ENCODE measurements around the gene PPFIA3. TPM values are rescaled to one million over a fixed set of nuclear protein-coding genes. Genes with fewer than 3 reads are reported as not detected.
"Not testable (repeated sequence)": the region's sequence is repeated elsewhere in the genome, so short reads cannot be mapped to it uniquely, and the experiment has no call there.

The PPFIA3 gene
- 3.9 TPM for polyA plus RNA-seq (ENCODE audit: insufficient read length)
- long read RNA-seq, donor 1, partial matches to known transcripts = 0 of 3 reads
- long read RNA-seq, donor 1, other reads (novel, unspliced or antisense) = 0 of 3 reads
- long read RNA-seq, donor 2 = 0 reads
- long read RNA-seq, donor 3, partial matches to known transcripts = 0 of 1 reads
- long read RNA-seq, donor 3, other reads (novel, unspliced or antisense) = 0 of 1 reads
- long read RNA-seq, donor 4 = 0 reads
- long read RNA-seq, donor 5, partial matches to known transcripts = 0 of 1 reads
- long read RNA-seq, donor 5, other reads (novel, unspliced or antisense) = 0 of 1 reads
- long read RNA-seq, donor 6, partial matches to known transcripts = 0 of 1 reads
- long read RNA-seq, donor 6, other reads (novel, unspliced or antisense) = 0 of 1 reads
- long read RNA-seq, donor 7, partial matches to known transcripts = 0 of 26 reads
- long read RNA-seq, donor 7, other reads (novel, unspliced or antisense) = 24 of 26 reads
- long read RNA-seq, donor 8, partial matches to known transcripts = 10 of 11 reads
- long read RNA-seq, donor 8, other reads (novel, unspliced or antisense) = 0 of 11 reads

DNA sequence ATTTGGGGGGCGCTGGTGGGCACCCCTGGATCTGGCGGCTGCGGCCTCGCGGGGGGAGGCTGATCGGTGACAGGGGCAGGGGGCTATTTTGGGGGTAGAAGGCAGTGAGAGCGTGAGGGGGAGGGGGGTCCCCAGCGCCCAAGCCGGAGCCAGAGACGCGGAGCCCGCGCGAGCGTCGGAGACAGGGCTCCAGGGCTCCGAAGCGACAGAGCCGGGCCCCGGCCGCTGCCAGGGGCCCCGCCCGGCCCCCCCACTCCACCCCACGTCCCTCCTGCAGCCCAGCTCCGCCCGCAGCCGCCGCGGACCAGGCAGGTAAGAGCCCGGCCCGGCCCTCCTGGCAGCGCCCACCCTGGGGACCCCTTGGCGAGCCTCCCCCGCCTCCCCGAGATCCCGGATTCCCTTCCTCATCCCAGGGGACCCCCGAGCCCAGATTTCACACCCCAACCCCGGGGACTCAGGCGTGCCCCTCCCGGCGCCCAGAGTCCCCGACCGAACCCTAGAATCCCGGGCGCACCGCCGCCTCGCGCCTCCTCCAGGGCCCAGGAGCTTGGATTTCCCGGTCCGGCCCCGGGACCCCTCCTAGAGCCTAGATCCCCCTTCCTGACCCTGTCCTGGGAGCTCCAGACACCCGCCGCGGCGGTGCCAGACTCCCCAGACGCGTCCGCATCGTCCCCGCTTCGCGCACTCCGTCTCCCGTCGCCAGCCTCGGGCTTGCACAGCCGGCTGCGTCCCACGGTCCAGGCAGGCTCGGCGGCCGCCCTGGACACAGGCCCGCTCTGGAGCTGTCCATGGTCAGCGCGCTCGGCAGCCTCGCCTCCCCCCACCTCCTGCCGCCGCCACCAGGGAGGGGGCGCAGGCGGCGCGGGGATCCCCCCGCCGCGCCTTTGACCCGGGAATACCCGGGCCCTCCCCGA is at the start of gene PPFIA3:
Gene PPFIA3 (plus strand): TSS at position 134 of the 914 bp plus-strand sequence. CDS start 8,330 bp downstream, outside the sequence.
- peak; percentile 65 for DNase-seq

DNA sequence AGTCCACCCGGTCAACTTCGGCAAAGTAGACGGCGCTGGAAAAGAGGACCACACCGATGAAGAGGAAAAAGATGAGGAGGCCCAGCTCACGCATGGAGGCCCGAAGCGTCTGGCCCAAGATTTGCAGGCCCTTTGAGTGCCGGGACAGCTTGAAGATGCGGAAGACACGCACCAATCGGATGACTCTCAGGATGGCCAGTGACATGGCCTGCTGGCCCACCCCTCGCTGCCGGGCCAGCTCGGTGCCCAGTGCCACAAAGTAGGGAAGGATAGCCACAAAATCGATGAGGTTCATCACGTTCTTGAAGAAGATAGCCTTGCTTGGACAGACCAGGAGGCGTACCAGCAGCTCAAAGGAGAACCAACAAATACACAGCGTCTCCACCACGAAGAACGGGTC is 48.9 kb upstream of the PPFIA3 start:
- DNase-seq = no peak

DNA sequence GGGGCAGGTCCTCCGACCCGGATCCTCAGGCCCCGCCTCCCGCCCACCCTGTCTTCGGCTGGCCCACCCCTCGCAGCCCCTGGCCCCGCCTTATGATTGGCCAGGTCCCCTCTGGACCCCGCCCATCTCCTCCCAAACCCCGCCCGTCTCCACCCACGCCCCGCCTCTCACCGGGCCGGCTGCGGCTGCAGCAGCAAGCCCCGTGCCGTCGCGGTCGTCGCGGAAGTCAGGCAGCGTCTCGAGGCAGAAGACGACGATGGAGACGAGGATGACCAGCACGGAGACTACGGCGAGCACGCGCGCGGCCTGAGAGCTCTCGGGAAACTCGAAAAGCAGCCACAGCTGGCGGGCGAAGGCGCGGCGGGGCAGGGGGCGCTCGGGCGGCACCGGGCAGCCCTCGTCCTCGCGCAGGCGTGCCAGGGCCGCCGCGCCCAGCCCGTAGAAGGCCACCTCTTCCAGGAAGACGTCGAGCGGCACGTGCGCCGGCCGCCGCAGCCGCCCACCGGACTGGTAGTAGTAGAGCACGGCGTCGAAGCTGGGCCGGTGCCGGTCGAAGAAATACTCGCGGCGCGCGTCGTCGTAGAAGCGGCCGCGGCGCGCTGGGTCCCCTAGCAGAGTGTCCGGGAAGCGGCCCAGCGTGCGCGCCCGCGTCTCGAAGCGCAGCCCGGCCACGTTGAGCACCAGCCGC is 47.3 kb upstream of the PPFIA3 start:
- no peak for DNase-seq

DNA sequence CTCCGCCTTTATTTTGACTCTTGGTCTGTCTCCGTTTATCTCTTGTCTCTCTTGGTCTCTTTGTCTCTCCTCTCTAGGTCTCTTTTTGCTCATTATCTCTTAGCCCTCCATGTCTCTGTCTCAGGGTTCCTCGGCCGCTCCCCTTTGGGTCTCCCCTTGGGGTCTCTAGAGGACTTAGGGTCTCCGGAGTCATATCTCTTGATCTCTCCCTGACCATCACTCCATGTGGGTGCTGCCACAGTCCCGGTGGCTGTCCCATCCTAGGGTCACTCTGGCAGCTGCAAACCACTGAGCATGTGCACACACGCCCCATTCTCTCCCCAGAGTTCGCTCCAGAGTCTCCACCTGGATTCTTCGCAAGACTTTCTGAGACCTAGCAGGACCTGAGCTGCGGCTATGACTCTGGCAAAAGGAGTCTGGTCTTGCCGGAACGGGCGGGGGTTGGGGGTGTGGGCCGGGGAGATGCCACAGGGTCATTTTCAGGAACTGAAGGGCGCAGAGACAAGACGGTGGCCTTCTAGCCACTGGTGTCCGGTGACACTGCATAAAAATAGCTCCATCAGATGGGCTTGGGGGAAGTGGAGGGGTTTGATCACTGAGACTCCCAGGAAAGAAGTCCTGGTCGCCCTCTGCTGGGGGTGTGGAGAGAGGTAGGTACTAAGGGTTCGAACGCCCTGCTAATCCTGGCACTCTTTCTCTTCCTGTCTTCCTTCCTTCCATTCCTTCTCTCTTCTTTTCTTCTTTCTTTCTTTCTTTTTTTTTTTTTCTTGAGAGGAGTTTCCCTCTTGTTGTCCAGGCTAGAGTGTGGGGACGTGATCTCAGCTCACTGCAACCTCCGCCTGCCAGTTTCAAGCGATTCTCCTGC is 45.6 kb upstream of the PPFIA3 start:
- no peak for DNase-seq

DNA sequence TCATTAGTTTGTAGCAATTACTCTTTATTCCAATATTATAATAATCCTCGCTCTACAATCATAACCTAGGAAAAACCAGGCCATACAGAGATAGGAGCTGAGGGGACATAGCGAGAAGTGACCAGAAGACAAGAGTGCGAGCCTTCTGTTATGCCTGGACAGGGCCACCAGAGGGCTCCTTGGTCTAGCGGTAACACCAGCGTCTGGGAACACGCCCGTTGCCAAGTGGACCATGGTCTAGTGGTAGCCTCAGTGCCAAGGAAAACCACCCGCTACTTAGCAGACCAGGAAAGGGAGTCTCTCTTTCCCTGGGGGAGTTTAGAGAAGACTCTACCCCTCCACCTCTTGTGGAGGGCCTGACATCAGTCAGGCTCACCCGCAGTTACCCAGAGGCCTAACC is 44.5 kb upstream of the PPFIA3 start:
- not testable (repeated sequence) for DNase-seq

DNA sequence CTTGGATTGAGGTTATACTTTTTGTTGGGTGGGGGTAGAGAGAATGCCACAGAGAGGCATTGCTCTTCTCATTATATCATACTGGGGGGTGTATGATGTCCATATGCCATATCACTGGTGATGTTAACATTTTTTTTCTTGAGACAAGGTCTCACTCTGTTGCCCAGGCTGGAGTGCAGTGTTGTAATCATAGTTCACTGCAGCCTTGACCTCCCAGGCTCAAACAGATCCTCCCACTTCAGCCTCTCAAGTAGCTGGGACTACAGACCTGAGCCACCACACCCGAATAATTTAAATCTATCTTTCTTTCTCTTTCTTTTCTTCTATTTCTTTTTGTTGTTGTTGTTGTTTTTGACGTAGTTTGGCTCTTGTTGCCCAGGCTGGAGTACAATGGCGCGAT is 39.0 kb upstream of the PPFIA3 start:
- DNase-seq = no peak

DNA sequence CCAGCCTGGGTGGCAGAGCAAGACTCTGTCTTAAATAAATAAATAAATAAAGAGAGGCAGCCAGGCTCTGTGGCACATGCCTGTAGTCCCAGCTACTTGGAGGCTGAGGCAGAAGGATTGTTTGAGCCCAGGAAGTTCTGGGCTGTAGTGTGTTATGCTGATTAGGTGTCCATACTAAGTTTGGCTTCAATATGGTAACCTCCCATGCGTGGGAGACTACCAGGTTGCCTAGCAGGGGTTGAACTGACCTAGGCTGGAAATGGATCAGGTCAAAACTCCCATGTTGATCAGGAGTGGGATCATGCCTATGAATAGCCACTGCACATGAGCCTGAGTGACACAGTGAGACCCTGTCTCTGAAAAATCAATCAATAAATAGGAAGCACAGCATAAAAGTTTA is 38.1 kb upstream of the PPFIA3 start:
- no peak for DNase-seq

DNA sequence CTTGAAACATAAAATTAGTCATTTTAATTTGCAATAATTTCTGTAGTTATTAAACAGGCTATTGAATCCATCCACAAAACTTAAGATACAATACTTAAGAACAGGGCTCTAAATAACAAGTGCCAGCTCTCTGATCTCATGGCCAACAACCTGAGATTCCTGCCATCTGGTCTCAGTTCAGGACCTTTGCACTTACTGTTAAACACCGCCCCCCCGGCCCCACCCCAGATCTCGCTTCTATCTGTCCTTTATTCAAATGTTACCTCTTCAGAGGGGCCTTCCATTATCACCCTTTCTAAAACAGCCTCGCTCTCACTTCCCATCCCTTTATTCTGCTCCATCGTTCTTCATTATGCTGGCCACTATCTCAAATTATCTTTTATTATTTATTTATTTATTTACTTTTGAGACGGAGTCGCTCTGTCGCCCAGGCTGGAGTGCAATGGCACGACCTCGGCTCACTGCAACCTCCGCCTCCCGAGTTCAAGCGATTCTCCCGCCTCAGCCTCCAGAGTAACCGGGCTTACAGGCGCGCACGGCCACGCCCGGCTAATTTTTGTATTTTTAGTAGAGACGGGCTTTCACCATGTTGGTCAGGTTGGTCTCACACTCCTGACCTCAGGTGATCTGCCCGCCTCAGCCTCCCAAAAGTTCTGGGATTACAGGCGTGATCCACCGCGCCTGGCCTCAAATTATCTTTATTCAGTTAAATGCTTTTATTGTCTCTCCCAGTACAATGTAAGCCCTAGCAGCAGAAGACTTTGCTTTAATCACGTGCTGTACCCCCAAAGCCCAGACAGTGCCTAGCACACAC is 34.9 kb upstream of the PPFIA3 start:
- no peak for DNase-seq

DNA sequence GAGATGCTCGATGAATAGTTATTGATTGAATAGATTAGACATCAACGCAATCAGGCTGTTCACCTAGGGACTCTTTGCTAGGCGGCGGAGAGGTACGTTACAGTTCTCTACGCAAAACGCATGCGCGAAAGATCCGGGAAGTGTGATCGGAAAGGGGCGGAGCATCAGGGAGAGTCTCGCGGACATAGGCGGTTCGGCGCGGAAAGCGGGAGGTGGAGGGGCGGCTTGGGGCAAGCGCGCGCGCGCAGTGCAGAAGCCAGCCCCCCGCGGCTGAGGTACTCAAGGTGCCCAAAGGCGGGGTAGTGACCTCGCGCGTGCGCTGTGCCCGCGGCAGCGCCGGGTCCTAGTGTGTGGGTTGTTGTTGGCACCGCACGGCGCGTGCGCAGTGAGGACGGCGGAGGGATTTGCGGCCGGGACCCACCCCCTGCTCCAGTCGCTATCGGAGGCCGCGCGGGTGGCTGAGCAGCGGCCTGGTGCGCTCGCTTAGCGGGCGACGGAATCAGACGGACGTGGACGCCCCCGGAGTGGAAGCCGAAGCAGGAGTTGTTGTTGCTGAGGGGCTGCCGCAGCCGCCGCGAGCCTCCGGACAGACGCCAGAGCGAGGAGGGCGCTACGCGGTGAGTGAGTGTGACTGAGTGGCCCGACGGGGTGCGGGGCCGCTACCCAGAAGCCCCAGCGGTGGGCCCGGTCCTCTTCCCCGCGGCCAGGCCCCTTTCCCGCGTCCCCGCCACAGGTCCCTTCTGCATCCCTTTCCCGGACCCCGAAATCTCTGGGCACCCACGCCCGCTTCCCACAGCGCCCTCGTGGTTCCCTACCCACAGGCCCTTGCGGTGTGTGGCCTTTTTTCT is 34.1 kb upstream of the PPFIA3 start, which contains the start of gene SNRNP70:
Gene SNRNP70 (plus strand): TSS at position 432 of the 848 bp plus-strand sequence. CDS start 964 bp downstream, outside the sequence.
- peak; percentile 99 for DNase-seq

DNA sequence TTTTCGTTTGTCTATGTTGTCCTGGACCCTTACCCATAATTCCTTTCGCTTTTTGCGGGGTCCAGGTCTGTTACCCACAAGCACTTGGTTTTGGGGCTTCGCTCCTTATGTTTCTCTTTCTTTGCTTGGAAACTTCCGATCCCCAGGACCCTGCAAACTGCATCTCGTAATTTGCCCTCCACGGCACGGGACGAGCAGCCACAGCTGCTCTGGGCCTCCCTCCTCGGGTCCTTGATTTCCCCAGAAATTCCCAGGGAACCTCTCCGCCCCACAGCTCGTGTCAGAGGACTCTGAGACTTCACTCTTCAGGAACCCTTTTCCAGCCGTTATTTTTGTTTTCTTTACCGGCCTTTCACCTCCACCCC is 33.5 kb upstream of the PPFIA3 start:
- no peak for DNase-seq

DNA sequence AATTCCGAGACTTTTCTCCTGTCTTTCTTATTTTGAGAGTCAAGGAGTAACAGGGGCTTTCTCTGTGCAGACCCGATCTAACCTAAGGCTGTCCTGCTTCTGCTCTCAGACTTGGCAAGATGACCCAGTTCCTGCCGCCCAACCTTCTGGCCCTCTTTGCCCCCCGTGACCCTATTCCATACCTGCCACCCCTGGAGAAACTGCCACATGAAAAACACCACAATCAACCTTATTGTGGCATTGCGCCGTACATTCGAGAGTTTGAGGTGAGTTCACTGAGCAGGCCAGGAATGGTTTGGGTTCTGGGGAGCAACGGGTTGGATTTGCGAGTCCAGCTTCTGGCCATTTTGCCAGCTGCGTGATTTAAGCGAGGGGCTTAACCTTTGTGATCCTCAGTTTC is 33.0 kb upstream of the PPFIA3 start:
- no peak for DNase-seq

DNA sequence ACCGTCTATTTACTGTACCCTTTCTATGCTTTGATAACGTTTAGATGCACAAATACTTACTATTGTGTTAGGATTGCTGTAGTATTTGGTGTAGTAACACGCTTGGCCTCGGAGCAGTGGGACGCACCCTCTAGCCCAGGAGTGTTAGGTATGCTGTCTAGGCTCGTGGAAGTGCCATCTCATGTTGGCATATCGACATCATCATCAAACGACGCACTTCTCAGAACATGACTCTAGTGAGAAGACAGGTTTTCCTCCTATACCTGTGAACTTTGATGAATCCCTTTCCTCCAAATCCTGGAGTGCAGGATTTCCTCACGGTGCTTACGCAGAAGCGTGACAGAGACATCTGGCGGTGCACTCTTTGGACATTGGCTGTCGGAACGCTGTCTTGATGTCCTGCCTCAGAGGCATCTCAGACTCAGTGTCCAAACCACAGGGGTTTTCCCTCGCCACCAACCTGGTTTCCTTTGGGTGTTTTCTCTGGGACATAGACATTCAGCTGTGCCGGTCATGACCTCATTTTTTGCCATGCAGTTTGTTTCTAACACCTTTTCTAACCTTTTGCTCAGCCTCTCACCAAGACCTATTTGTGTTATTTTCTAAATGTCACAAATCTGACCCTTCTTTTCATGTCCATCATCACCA is 27.8 kb upstream of the PPFIA3 start:
- DNase-seq = no peak

DNA sequence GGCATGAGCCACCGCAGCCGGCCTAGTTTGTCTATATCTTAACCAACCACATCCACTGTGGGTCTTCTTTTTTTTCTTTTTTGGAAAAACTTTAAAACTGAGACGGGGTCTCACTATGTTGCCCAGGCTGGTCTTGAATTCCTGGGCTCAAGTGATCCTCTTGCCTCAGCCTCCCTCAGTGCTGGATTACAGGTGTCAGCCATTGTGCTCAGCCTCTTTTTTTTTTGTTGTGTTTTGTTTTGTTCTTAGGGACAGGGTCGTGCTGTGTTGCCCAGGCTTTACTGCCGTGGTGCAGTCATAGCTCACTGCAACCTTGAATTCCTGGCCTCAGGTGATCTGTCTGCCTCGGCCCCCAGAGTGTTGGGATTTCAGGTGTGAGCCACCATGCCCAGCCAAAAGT is 26.7 kb upstream of the PPFIA3 start:
- DNase-seq = no peak

DNA sequence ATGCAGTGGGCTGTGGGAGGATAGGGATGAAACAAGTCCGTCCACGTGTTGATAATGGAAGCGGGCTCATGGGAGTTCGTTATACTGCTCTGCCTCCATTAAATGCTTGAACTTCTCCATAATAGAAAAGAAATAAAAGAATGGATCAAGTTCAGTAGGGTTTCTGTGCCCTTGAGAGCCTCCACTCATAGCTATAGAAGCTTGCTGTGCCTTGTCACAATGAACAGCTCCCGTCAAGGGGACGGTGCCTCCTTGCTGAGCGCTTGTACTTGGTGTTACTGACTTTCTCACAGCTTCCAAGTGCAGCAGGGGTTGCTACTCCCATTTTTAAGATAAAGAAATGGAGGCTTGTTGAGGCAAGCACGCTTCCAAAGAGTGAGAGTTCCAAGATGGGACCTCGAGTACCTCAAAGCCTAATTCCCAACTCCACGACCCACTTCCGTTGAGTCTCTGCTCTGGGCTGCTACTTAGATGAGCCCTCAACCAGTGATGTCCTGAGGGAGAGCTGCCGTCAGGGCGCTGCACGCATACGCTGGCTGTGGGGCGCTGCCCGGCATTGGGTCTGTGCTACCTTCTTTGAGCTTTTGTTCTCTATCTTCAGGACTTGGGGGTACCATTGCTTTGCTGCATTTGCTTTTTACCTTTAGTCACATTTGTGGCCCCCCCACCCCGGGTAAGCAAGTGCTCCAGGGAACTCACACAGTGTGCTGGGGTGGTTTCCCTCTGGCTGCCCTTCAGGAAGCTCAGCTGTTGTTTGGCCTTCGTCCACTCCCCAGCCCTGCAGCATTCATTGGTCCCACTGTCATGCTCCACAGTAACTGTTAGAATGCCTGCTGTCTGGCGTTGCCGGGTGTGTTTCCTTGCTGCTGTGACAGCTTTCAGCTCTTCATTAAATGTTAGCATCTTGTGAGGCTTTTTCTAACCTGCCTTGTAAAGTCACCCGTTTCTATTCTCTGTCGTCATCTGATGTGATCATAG is 24.6 kb upstream of the PPFIA3 start:
- DNase-seq = no peak

DNA sequence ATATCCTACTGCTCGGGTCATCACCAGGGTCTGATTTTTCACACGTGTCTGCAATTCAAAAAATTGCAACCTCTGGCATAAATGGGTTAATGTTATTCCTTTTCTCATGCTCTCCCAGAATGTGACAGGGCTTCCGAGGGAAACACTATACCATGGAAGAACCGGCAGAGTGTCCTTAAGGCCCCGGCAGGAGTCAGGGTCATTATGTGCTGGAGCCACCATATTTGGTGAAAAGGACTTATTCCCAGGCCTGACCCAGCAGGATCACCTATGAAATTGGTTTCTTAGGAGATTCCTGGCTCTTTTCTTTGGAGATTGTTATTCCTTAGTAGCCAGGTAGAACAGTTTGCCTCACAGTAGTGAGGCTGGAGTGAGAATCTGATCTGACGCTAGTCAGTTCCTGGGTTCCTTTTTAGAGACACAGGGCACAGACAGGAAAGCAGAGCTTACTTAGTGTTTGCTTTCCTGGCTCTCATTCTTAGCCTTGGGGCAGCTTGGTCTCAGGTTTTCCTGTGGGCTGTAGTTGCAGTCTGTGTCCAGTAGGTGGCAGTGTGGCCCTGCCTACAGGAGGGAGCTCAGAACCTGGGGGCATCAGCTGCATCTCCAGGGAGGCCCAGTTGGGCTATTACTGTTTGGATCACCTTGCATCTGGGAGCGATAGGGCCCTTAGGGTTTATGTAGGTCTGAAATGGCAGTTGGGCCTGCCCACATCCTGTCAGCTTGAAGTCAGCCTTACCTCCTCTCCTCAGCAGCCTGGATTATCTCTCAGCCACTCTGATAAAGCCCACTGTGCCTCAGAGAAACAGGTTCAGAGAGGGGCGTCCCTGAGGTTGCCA is 21.7 kb upstream of the PPFIA3 start:
- peak; percentile 65 for DNase-seq

DNA sequence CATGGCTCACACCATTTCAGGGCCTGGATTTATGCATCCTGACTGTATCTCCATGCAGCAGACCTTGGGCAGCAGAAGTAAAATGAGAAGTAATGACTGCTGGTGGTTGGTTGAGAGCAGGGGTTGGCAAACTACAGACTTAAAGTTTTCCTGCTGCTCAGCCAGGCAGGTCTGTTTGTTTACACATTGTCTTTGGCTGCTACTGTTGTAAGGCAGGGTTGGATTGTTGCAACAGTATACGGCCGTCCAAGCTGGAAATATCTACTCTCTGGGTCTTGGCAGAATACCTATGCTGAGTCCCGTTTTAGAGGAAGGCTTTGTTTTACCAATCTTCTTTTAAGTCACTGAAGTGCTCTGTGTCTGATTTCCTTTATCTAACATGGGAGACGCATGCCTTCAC is 20.5 kb upstream of the PPFIA3 start:
- DNase-seq = no peak

All from left kidney (tissue), 8 donors.